Activated CD4-positive, alpha-beta memory T cell treated with anti-CD3 and anti-CD28 coated beads for 36 hours (primary cell): ENCODE results near the gene S100A11. TPM values are rescaled to one million over a fixed set of nuclear protein-coding genes. Genes with fewer than 3 reads are reported as not detected.

Experiments
- CTCF ChIA-PET: fragments of 350-600 bp; sonication (Branson Sonifier 250); formaldehyde crosslinking; loops from one replicate; lab custom pipeline; 2021; ENCODE audit warnings: antibody characterized with exemption, inconsistent platforms; lab: Charles Lee
- POLR2A ChIA-PET: fragments of 350-600 bp; sonication (Branson Sonifier 250); formaldehyde crosslinking; loops from one replicate; lab custom pipeline; 2021; ENCODE audit warnings: antibody characterized with exemption; lab: Charles Lee
- DNase-seq: peaks from one replicate; pipeline ENCODE4 v3.0.0-alpha.2; 2020
- H3K27ac Mint-ChIP-seq: one replicate; pipeline ENCODE4 v1.8.0; 2021; ENCODE audit warnings: mixed read lengths
- H3K27me3 Mint-ChIP-seq: one replicate; pipeline ENCODE4 v1.8.0; 2021; ENCODE audit warnings: mixed read lengths
- H3K36me3 Mint-ChIP-seq: one replicate; pipeline ENCODE4 v1.8.0; 2021; ENCODE audit warnings: mixed read lengths
- H3K4me1 Mint-ChIP-seq: one replicate; pipeline ENCODE4 v1.8.0; 2021; ENCODE audit warnings: low read depth, mixed read lengths
- H3K4me3 Mint-ChIP-seq: one replicate; pipeline ENCODE4 v1.8.0; 2021; ENCODE audit warnings: mild to moderate bottlenecking, mixed read lengths
- H3K9me3 Mint-ChIP-seq: one replicate; pipeline ENCODE4 v1.8.0; 2021; ENCODE audit warnings: mixed read lengths
- intact Hi-C: fragments of 100-400 bp; cut with micrococcal nuclease; formaldehyde crosslinking; loops from one replicate; pipeline ENCODE4 v1.15.1; 2023
- total RNA-seq, 2 experiments: library from RNA; stranded (reverse); gene quantifications; one replicate each; pipeline ENCODE4 v1.2.3, GENCODE V29; 2021

The S100A11 gene
- total RNA-seq, 2 experiments from 2014 or later: 460 to 477 TPM

GRCh38 chr1:152039461-152039860, 2.7 kb upstream of the S100A11 start:
- Mint-ChIP-seq H3K4me3 (no peak overlapping the region), H3K36me3 (peaks cover 18% of the 10 kb centered on the region), H3K27me3 (no peaks in the 10 kb centered on the region), H3K9me3 (no peaks in the 10 kb centered on the region), H3K27ac (no peak overlapping the region), H3K4me1 (peaks cover 8% of the 10 kb centered on the region)
- ChIA-PET CTCF (interaction anchor here (0.8 to 6.4 kb wide), 3 partner anchors 7 to 147 kb away, joined by 4 to 78 read pairs (median 6); no protein-coding TSS in a partner anchor), POLR2A (interaction anchor here (1.1 to 1.5 kb wide), 2 partner anchors 9 to 11 kb away, joined by 3 to 4 read pairs; no protein-coding TSS in a partner anchor)
- no peak for DNase-seq
- intact Hi-C loops: loop anchor here (10.0 kb wide), 1 partner anchor 1505 kb away; the partner anchor contains the start of genes S100A3, S100A4 and S100A5

- DNase-seq: no peak
- Mint-ChIP-seq H3K4me3 (no peak overlapping the region), H3K27ac (no peak overlapping the region), H3K9me3 (no peaks in the 10 kb centered on the region), H3K27me3 (no peaks in the 10 kb centered on the region), H3K4me1 (peaks cover 13% of the 10 kb centered on the region), H3K36me3 (peaks cover 23% of the 10 kb centered on the region)
- intact Hi-C loops: loop anchor here (10.0 kb wide), 1 partner anchor 1506 kb away; the partner anchor contains the start of genes S100A3, S100A4 and S100A5
- POLR2A ChIA-PET: interaction anchor here (1.5 to 5.1 kb wide), 2 partner anchors 9 kb away, joined by 4 to 62 read pairs; no protein-coding TSS in a partner anchor
- CTCF ChIA-PET: interaction anchor here (2.3 to 6.4 kb wide), 2 partner anchors 8 to 148 kb away, joined by 6 to 78 read pairs; no protein-coding TSS in a partner anchor
These were observed 2.1 kb upstream of the S100A11 start for GRCh38 chr1:152038871-152039270.

DNA sequence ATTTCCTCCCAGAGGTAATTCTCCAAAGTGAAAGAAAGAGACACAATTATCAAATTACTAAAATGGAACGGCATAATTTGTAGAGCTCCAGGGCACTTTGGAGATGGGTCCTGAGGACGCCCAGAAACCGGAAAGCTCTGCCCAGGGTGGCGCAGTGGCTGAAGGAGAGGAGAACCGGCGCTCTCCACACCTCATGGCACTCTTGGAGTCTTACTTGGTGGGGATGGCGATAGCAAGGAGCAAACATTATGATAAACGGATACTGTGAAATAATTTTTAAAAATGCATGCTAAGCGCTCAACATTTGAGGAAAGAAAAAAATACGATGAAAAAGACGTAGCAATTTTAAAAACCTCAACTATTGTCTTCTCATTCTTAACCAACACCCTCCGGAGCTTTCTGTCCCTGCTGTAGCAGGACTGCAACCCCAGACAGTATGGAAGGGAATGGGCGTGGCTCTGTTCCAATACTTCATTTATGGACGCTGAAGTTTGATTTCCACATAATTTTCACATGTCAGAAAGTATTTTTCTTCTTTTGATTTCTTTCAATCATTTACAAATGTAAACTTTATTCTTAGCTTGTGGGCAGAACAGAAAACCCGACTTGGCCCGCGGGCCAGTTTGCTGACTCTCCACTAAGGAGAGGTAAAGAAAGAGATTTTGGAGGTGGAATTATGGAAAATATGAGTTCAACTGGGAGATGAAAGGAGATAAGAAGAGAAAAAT, 1.1 kb downstream of the S100A11 start:
- ChIA-PET POLR2A (interaction anchor here (0.6 to 5.1 kb wide), 7 partner anchors 9 to 94 kb away, joined by 3 to 62 read pairs (median 4); no protein-coding TSS in a partner anchor), CTCF (interaction anchor here (1.0 to 6.4 kb wide), 10 partner anchors 11 to 424 kb away, joined by 3 to 78 read pairs (median 14); partner anchors contain the start of gene THEM4)
- no peaks in the 10 kb centered on the region for H3K27me3 Mint-ChIP-seq
- H3K36me3 Mint-ChIP-seq: peaks cover 49% of the 10 kb centered on the region
- peak overlapping the region; percentile 100 for H3K27ac Mint-ChIP-seq
- H3K9me3 Mint-ChIP-seq: no peaks in the 10 kb centered on the region
- peak; percentile 24 for DNase-seq
- peaks cover 37% of the 10 kb centered on the region for H3K4me1 Mint-ChIP-seq
- H3K4me3 Mint-ChIP-seq: peak overlapping the region; percentile 83
- intact Hi-C loops: loop anchor here (1.0 to 10.0 kb wide), 6 partner anchors 13 to 1509 kb away; partner anchors contain the start of genes S100A10, S100A3, S100A4 and S100A5

GRCh38 chr1:152034654-152035538, 1.9 kb downstream of the S100A11 start:
- H3K9me3 Mint-ChIP-seq: no peaks in the 10 kb centered on the region
- peaks cover 42% of the 10 kb centered on the region for H3K4me1 Mint-ChIP-seq
- peak overlapping the region; percentile 100 for H3K27ac Mint-ChIP-seq
- ChIA-PET POLR2A (interaction anchor here (0.6 to 5.1 kb wide), 12 partner anchors 9 to 212 kb away, joined by 3 to 62 read pairs (median 4); partner anchors contain the start of gene S100A10), CTCF (interaction anchor here (0.7 to 6.4 kb wide), 30 partner anchors 10 to 424 kb away, joined by 3 to 78 read pairs (median 4); partner anchors contain the start of genes S100A10 and THEM4)
- peaks cover 54% of the 10 kb centered on the region for H3K36me3 Mint-ChIP-seq
- peak; percentile 83 for DNase-seq
- intact Hi-C loops: loop anchor here (1.0 to 10.0 kb wide), 6 partner anchors 13 to 1510 kb away; partner anchors contain the start of genes S100A10, S100A3, S100A4 and S100A5
- H3K27me3 Mint-ChIP-seq: no peaks in the 10 kb centered on the region
- peak overlapping the region; percentile 83 for H3K4me3 Mint-ChIP-seq

- H3K9me3 Mint-ChIP-seq: no peaks in the 10 kb centered on the region
- CTCF ChIA-PET: interaction anchor here (0.7 to 6.4 kb wide), 28 partner anchors 9 to 425 kb away, joined by 3 to 78 read pairs (median 4); partner anchors contain the start of genes S100A10 and THEM4
These were observed 2.5 kb downstream of the S100A11 start for GRCh38 chr1:152034324-152034653.

DNA sequence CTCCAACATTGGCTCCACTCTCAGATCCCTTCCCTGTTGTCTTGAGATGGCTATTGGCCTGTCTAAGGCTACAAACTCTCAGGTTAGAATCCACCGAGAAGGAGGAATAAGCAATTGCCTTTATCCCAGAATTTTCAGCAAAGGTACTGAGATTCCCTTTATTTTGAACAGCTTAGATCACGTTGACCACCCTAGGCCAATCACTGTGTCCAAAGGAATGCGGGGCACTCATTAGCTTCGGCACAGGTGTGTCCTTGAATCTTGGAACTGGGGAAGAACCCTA, 6.9 kb downstream of the S100A11 start:
- H3K9me3 Mint-ChIP-seq: peaks cover 3% of the 10 kb centered on the region
- ChIA-PET POLR2A (no interaction called here), CTCF (interaction anchor here (1.0 to 1.6 kb wide), 2 partner anchors 29 to 62 kb away, joined by 3 to 4 read pairs; no protein-coding TSS in a partner anchor)
- intact Hi-C loops: loop anchor here (10.0 kb wide), 1 partner anchor 1515 kb away; the partner anchor contains the start of genes S100A3, S100A4 and S100A5
- no peak overlapping the region for H3K4me3 Mint-ChIP-seq
- H3K4me1 Mint-ChIP-seq: peaks cover 60% of the 10 kb centered on the region
- no peaks in the 10 kb centered on the region for H3K27me3 Mint-ChIP-seq
- H3K36me3 Mint-ChIP-seq: peaks cover 50% of the 10 kb centered on the region
- no peak for DNase-seq
- H3K27ac Mint-ChIP-seq: peak overlapping the region; percentile 86

More at GRCh38 chr1:152034324-152034653, 2.5 kb downstream of the S100A11 start:
- peaks cover 47% of the 10 kb centered on the region for H3K4me1 Mint-ChIP-seq
- DNase-seq: no peak
- POLR2A ChIA-PET: interaction anchor here (0.7 to 5.1 kb wide), 9 partner anchors 10 to 212 kb away, joined by 3 to 62 read pairs (median 4); partner anchors contain the start of gene S100A10
- peak overlapping the region; percentile 83 for H3K4me3 Mint-ChIP-seq
- intact Hi-C loops: loop anchor here (2.0 to 10.0 kb wide), 4 partner anchors 41 to 1511 kb away; partner anchors contain the start of genes S100A10, S100A3, S100A4 and S100A5
- peak overlapping the region; percentile 100 for H3K27ac Mint-ChIP-seq
- H3K27me3 Mint-ChIP-seq: no peaks in the 10 kb centered on the region
- peaks cover 57% of the 10 kb centered on the region for H3K36me3 Mint-ChIP-seq

DNA sequence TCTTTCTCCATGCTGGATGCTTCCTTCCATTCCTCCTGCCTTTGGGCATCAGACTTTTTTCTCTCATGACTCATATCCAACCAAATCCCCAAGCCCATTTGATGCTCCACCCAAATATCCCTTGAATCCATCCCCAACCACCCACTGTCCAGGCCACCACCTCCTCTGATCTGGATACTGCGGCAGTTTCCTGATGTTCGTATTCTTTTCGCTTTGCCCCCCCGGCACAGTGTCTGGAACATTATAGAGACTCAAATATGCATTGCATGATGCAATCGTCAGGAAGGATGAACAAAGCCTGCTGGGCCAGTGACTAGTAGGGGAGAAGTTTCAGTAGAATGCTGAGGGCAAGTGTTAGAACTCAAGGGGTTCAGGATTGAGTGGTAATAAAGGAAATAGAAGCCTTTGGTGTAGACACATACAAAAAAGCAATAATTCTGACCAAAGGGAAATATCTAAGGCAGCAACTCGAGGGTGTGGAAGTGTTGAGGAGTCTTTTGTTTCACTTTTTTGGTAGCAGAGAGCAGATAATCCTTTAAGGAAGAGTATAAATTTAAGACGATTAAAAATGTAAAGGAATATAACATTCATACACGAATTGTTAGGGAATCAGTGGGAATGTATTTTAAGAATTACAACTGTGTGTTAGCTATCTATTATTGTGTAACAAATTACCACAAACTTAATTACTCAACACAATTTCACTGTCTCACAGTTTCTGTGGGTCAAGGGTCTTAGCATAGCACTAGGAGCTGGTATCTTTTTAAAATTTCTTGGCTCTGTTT, 7.5 kb downstream of the S100A11 start:
- intact Hi-C loops: no loop called here
- Mint-ChIP-seq H3K4me3 (no peak overlapping the region), H3K36me3 (peaks cover 46% of the 10 kb centered on the region), H3K27ac (peak overlapping the region; percentile 86), H3K27me3 (no peaks in the 10 kb centered on the region), H3K4me1 (peaks cover 57% of the 10 kb centered on the region), H3K9me3 (peaks cover 3% of the 10 kb centered on the region)
- CTCF ChIA-PET: interaction anchor here (1.0 to 1.6 kb wide), 2 partner anchors 28 to 62 kb away, joined by 3 to 4 read pairs; no protein-coding TSS in a partner anchor
- POLR2A ChIA-PET: no interaction called here
- DNase-seq: peak; percentile 56

- DNase-seq: no peak
- CTCF ChIA-PET: interaction anchor here (1.1 to 2.0 kb wide), 3 partner anchors 8 to 57 kb away, joined by 3 to 6 read pairs (median 3); no protein-coding TSS in a partner anchor
- Mint-ChIP-seq H3K9me3 (peaks cover 3% of the 10 kb centered on the region), H3K27ac (no peak overlapping the region), H3K36me3 (peaks cover 22% of the 10 kb centered on the region), H3K4me3 (no peak overlapping the region), H3K4me1 (peaks cover 33% of the 10 kb centered on the region), H3K27me3 (no peaks in the 10 kb centered on the region)
- POLR2A ChIA-PET: no interaction called here
- intact Hi-C loops: no loop called here
These were observed 9.9 kb downstream of the S100A11 start for GRCh38 chr1:152026895-152027294.

DNA sequence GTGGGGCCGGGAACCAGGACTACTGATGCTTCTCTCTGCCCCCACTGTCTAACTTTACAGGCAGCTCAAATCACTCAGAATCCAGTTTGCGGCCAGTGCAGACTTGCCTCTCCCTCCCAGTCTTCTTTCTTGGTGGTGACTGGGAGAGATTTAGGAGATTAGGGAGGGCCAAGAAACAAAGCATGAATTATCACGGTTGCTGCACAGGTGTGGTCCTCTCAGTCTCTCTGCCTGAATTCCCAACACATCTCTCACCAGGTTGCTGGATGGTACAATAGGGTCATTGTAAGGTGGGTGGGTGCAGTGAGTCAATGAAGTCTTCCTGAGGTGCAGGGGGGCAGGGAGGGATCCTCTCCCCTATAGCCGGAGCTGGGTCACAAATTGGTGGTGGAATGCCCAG, 12.6 kb downstream of the S100A11 start:
- Mint-ChIP-seq H3K27me3 (peaks cover 4% of the 10 kb centered on the region), H3K4me3 (no peak overlapping the region), H3K9me3 (peaks cover 3% of the 10 kb centered on the region), H3K27ac (no peak overlapping the region), H3K36me3 (peaks cover 7% of the 10 kb centered on the region), H3K4me1 (peaks cover 17% of the 10 kb centered on the region)
- ChIA-PET CTCF (no interaction called here), POLR2A (no interaction called here)
- intact Hi-C loops: no loop called here
- no peak for DNase-seq

DNA sequence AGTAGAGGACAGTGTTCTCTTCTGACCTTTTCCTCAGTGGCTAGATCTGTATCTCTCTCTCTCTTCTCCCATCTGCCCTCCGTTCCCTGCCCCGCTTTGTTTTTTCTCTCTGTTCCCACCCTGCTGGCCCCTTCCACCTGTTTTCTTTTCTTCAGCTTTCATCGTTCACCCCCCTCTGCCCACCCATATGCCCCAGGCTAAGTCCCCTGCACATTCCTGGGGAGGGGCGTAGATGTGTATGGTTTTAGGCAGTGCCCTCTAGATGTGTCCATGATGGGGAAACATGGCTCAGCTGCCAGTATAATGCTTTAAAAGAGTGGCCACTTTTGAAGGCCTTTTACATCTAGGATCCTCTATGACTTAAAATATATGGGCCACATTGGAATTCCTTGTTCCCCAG, 13.6 kb downstream of the S100A11 start:
- intact Hi-C loops: no loop called here
- DNase-seq: no peak
- POLR2A ChIA-PET: no interaction called here
- no peaks in the 10 kb centered on the region for H3K36me3 Mint-ChIP-seq
- CTCF ChIA-PET: interaction anchor here (0.9 to 1.0 kb wide), 2 partner anchors 21 to 55 kb away, joined by 3 read pairs; no protein-coding TSS in a partner anchor
- H3K27me3 Mint-ChIP-seq: peaks cover 4% of the 10 kb centered on the region
- no peak overlapping the region for H3K4me3 Mint-ChIP-seq
- H3K9me3 Mint-ChIP-seq: no peaks in the 10 kb centered on the region
- no peak overlapping the region for H3K27ac Mint-ChIP-seq
- peaks cover 9% of the 10 kb centered on the region for H3K4me1 Mint-ChIP-seq
